Measurements from ENCODE around the gene STAG2.

DNA sequence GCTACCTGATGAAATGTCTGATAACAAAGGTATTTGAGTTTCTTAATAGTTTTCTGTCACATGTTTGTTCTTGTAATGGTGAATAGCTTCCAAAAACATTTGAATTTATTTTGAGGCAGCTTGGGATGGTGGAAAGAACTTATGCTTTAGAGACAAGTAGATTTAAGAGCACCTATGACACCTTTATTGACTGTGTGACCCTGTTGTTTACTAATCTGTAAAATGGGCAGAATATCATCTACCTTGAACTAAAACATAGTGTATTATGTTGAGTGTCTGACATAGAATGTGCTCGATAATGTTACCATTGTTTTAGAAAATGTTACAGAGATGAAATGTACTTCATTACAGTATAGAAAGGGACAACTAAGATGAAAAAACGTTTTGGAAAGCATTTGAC lies 24.9 kb downstream of the STAG2 start:
- TF ChIP-seq, protein P1, sequence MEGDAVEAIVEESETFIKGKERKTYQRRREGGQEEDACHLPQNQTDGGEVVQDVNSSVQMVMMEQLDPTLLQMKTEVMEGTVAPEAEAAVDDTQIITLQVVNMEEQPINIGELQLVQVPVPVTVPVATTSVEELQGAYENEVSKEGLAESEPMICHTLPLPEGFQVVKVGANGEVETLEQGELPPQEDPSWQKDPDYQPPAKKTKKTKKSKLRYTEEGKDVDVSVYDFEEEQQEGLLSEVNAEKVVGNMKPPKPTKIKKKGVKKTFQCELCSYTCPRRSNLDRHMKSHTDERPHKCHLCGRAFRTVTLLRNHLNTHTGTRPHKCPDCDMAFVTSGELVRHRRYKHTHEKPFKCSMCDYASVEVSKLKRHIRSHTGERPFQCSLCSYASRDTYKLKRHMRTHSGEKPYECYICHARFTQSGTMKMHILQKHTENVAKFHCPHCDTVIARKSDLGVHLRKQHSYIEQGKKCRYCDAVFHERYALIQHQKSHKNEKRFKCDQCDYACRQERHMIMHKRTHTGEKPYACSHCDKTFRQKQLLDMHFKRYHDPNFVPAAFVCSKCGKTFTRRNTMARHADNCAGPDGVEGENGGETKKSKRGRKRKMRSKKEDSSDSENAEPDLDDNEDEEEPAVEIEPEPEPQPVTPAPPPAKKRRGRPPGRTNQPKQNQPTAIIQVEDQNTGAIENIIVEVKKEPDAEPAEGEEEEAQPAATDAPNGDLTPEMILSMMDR (conservative IDR thresholded peaks at IDR 0.05 in 1 of 2, IDR thresholded peaks at IDR 0.05 in 1 of 2; ENCODE audit: extremely low read depth in 1 of 2, insufficient read depth in 1 of 2, low read depth in 1 of 2, low read length in 2 of 2): no peak
- no peak for TF ChIP-seq EZH2 (IDR thresholded peaks at IDR 0.05; ENCODE audit: borderline replicate concordance, low read length)

Data from mammary epithelial cell (primary cell).